Pulmonary artery endothelial cell (primary cell): ENCODE data around the gene TPPP. TPM values are rescaled to one million over a fixed set of nuclear protein-coding genes. Genes with fewer than 3 reads are reported as not detected.
"Not testable (repeated sequence)": the region's sequence is repeated elsewhere in the genome, so short reads cannot be mapped to it uniquely, and the experiment has no call there.

Experiments used
- DNase-seq: peaks from one replicate; pipeline ENCODE4 v3.0.0-alpha.2; 2011; ENCODE audit warnings: low read depth, low spot score
- total RNA-seq: library from RNA; depleted of rRNA; stranded (reverse); fragments of >200 nt; gene quantifications from 2 replicates; pipeline ENCODE4 v1.2.3, GENCODE V29; 2014

The TPPP gene
- total RNA-seq, 1 donor from 2014 or later, result 0.20 TPM

GRCh38 chr5:646396-647201 is 46.6 kb downstream of the TPPP start:
- DNase-seq, result no peak

- no peak for DNase-seq
These were observed 47.7 kb downstream of the TPPP start for GRCh38 chr5:645421-645820.

- no peak for DNase-seq
These were observed 48.2 kb downstream of the TPPP start for GRCh38 chr5:644971-645370.

GRCh38 chr5:644509-644908 is 48.6 kb downstream of the TPPP start:
- DNase-seq, result no peak

- no peak for DNase-seq
These were observed 49.3 kb downstream of the TPPP start for GRCh38 chr5:643811-644271.

- DNase-seq, result no peak
These were observed 49.8 kb downstream of the TPPP start for GRCh38 chr5:643351-643801.

GRCh38 chr5:642481-642880 is 50.7 kb downstream of the TPPP start:
- DNase-seq, result no peak

DNA sequence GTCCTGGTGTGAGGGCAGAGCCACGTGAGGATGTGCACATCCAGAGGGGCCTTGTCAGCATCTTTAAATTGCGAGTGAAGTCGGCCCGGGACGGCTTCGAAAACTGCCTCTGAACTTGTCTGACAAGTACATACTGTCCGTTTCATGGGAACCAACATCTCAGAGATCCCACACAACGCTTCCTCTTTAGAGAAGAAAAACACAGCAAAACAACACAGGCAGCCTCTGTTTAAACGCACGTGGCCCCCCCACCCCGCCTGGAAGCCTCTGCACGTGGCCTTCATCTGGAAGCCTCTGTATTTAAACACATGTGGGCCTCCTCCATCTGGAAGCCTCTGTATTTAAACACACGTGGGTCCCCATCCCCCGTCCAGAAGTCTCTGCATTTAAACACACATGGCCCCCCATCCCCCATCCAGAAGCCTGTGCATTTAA is 51.8 kb downstream of the TPPP start:
- DNase-seq, result no peak

DNA sequence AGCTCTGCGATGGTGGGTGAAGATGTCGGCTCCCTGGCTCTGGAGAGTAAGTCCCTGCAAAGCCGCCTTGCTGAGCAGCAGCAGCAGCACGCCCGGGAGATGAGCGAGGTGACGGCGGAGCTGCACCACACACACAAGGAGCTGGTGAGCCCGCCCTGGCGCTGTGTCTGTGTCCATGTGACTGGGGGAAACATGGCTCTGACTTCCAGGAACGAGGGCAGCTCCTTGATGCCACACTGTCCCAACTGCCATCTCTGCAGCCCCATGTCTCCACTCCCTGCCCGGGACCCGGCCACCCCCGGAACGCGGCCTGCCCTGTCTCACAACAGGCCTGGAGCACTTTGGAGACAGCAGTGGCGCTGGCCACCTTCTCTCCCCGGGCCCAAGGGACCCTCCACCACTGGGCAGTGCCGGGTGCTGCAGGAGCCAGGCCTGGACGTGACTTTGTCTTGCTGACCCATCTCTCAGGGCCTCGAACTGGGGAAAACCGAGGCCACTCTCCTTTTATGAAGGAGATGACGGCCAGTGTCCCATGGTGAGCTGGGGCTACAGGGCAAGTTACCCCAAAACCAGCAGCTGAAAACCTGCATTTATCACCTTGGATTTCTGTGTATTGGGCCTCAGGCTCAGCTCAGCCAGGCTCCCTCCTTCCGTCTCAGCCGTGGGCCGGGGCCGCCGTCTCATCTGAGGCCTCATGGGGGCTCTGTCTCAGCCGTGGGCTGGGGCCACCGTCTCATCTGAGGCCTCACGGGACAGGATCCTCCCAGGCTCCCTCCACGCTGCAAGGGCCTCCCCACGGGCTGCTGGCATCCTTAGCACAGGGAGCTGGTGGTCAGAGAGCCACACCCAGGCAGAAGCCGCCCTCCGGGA is 52.5 kb downstream of the TPPP start:
- no peak for DNase-seq

DNA sequence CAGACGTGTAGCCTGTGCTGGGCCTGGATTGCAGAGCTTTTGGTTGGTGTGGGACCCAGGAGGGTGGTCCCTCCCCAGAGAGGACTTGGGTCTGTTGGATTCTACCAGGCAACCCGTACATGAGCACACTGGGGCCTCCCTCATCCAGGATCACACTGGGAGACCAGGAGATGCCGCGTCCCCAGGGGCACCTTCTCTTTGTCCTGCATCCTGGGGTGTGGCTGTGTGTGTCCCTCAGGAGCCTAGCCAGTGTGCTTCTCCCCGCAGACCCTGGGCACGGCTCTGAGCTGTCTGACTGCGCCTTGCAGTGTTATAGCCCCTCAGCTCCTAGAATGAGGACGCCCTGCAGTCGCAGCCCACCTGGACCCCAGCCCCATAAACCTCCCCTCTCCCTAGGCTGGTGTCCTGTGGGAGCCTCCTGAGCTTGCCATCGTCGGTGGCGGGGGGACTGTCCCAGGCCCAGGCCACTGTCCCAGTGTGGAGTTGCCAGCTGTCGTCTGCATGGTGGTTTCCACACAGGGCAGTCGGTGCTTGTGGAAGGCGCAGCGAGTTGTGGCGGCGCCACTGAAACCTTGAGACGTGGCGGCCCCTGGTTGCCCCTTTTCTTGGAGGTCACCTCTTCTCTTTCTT is 53.5 kb downstream of the TPPP start:
- DNase-seq, result no peak

- no peak for DNase-seq
These were observed 54.0 kb downstream of the TPPP start for GRCh38 chr5:639253-639530.

DNA sequence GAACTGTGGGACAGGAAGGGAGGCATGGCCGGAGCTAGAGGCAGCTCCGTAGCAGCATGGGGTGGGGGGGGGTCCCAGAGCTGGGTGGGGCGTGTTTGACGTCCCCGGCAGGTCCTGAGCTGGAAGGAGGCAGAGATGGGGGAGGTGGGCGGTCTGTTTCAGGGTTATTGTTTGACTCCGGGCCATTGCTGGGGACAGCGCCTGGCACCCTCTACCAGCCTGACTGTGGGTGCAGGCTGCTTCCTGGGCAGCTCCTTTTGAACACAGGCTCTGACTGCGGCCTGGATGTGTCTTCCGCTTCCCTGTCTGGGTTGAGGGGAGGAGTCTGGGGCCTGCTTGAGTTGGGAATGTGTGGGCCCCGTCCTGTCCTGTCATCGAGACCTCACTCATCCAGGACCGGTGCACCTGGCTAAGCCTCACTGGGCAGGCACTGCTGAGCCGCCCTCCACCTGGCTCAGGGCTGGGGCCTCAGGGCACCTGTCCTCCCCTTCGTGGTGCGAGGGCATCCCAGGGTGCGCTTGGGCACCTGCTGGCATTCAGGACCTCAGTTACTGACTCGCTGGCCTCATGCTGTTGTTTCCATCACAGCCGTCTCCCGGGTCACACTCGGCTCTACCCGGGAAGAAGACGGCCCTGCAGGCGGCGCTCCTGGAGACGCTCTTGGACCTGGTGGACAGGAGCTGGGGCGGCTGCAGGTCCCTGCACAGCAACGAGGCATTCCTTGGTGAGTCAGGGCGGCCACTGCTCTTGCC is 54.5 kb downstream of the TPPP start:
- DNase-seq, result no peak

GRCh38 chr5:637581-638450 is 55.3 kb downstream of the TPPP start:
- no peak for DNase-seq

DNA sequence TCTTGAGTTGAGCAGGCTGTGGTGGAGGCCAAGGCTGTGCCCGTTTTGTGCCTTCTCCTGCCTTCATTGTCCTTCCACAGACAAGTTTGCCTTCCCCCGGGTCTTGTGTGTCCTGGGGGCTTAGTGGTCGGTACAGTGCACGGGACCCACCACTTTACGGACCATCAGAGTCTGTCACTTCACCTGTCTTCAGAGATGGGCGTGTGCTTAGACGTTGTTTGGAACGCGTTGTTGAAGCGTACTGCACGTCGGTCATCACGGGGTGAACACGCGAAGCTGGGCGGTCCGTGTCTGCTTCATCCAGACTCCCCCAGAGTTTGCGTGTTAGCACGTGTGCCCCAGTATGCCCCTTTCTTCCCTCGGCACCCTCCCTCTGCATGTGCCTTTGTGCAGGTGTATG is 56.2 kb downstream of the TPPP start:
- DNase-seq, result no peak

GRCh38 chr5:635306-636055 is 57.7 kb downstream of the TPPP start:
- no peak for DNase-seq

- no peak for DNase-seq
These were observed 59.0 kb downstream of the TPPP start for GRCh38 chr5:634191-634590.

DNA sequence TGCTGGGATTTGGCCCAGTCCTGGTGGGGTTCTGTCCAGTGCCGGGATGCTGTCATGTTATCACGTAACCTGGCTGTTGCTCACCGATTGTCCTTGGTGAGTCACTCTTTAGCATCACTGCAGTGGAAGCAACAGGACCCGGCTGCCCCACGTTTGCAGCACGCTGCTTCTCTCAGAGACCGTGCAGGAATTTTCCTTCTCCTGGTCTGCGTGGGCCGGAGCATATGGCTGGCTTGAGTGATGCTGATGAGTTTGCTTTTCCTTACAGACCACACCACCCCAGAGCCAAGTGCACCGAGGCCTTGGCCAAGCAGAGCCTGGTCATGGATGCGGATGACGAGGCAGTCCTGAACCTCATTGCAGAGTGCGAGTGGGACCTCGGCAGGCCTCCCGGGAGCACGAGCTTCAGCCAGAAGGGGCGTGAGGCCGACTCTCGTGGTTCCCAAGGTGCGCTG is 59.6 kb downstream of the TPPP start:
- DNase-seq, result no peak

DNA sequence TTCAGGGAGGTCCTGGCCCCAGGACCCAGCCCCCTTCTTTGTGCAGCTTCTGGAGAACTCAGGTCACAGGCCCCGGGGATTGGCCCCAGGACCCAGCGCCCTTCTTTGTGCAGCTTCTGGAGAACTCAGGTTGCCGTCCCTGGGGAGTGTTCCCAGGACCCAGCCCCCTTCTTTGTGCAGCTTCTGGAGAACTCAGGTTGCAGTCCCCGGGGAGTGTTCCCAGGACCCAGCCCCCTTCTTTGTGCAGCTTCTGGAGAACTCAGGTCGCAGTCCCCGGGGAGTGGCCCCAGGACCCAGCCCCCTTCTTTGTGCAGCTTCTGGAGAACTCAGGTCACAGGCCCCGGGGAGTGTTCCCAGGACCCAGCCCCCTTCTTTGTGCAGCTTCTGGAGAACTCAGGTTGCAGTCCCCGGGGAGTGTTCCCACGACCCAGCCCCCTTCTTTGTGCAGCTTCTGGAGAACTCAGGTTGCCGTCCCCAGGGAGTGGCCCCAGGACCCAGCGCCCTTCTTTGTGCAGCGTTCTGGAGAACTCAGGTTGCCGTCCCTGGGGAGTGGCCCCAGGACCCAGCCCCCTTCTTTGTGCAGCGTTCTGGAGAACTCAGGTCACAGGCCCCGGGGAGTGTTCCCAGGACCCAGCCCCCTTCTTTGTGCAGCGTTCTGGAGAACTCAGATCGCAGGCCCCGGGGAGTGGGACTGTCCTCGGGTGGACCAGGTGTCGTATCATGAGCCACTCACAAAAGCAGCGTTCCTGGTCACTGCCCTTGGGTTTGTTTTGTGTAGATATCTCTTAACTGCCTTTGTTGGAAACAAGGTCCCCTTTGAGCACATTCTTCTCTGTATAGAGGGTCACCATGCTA is 64.6 kb downstream of the TPPP start:
- DNase-seq, result not testable (repeated sequence)

- DNase-seq, result no peak
These were observed 65.3 kb downstream of the TPPP start for GRCh38 chr5:627840-628239.
